ENCODE results near the gene EEPD1.

- TF ChIP-seq CTCF (IDR thresholded peaks at IDR 0.05) (no peak), POLR2A (IDR thresholded peaks at IDR 0.05) (no peak)
Measured at GRCh38 chr7:36266190-36266589, 113.1 kb downstream of the EEPD1 start.

Measured in Peyer's patch (tissue), 4 donors.